Activated T-cell treated with anti-CD3 and anti-CD28 coated beads for 24 hours (primary cell): Measurements from ENCODE around the gene OR52E1.
"Not testable (repeated sequence)": the region's sequence is repeated elsewhere in the genome, so short reads cannot be mapped to it uniquely, and the experiment has no call there.

Source experiments
- DNase-seq: peaks from one replicate; pipeline ENCODE4 v3.0.0-alpha.2; 2020; ENCODE audit warnings: low read depth

The OR52E1 gene

DNA sequence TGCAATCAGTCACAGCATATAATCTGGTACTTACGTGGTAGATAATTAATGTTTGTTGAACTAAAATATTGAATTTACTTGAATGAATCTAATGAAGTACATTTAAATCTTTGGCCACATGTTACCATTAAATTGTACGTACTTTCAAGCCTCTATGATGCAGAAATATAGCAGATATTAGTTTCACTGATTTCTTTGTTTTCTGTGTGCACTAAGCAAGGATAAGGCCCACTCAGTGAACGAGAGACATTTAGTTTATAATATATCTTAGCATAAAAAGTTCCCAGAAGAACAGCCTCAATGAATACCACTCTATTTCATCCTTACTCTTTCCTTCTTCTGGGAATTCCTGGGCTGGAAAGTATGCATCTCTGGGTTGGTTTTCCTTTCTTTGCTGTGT lies at the start of gene OR52E1:
Gene OR52E1 (plus strand): TSS at position 301 of the 400 bp plus-strand sequence.
- DNase-seq, result no peak

DNA sequence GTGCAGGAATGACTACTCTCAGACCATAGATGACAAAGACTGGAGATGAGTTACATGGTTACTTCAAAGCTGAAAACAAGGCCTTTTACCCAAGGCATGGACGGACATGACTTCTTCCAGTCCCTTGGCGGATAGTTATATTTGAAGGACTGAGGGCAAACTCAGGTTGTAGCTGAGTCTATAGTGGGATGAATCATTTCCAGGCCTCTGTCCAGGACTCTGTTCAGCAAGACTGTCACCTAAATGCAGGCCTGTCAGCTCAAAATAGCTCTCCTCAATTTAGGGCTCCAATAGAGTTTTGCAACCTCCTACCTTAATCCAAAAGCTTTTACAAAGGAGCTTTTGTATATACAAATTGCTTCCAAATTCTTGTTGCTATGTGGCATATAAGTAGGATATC lies 47.4 kb upstream of the OR52E1 start:
- no peak for DNase-seq

DNA sequence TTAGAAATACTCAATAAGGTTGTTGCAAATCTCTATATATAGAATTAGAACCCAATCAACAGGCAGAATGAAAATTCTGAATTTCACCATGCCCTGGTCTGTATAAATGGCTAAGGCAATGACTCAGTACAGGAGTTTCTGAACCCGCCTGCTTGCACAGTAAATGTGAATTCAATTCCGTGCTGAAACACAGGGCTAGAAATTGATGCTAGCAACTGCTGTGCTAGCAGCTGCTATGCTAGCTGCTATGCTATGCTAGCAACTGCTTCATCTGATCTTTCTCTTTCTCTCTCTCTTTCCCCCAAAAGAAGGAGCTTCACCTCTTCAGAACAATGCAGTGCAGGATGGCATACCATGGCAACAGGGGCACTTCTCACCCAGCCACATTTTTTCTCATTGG lies 32.7 kb upstream of the OR52E1 start:
- DNase-seq, result no peak

DNA sequence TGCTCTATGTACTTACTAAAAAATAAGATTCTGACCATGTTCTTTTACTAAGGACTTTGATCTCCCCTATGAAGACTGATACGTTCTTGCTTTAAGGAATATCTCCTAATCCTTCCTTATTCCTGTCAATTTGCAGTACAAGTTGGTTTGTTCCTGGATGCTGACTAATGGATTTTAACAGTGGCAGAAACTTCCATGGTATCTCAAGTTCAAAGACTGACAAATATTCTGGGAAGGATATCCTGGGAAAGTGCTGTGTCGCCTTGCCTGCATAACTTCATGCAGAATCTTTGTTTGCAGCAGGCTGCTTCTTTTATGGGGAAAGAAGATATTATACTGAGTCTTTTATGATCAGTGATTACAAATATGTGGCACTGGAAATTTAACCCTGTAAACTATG lies 31.4 kb upstream of the OR52E1 start:
- no peak for DNase-seq

DNA sequence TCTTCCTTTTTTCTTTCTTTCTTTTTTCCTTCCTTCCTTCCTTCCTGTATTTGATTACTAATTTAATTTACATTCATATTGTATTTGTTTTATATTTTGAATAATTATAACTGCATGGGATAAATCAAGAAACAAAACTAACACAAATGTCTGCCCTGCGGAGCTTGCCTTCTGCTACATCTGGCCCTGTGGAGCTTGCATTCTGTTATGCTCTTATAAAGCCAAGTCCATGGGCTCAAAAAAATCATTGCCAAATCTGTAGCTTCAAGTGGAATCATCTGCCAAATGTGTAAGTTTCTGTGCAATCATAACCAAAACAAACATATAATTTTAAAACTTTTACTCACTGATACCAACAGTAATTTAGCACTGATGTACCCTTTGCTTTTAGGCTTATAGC lies 31.0 kb upstream of the OR52E1 start:
- no peak for DNase-seq

DNA sequence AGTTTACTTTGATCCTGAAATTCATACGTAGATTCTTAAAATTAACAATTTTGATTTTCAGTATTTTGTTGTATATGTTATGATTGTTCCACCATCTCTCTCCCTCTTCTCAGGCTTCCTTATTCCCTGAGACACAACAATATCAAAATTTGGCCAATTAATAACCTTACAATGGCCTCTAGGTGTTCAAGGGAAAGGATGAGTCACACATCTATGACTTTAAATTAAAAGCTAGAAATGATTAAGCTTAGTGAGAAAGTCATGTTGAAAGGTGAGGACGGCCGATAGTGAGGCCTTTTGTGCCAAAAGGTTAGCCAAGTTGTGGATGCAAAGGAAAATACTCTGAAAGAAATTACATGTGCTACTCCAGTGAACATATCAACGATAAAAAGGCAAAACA lies 28.5 kb upstream of the OR52E1 start:
- DNase-seq, result no peak

DNA sequence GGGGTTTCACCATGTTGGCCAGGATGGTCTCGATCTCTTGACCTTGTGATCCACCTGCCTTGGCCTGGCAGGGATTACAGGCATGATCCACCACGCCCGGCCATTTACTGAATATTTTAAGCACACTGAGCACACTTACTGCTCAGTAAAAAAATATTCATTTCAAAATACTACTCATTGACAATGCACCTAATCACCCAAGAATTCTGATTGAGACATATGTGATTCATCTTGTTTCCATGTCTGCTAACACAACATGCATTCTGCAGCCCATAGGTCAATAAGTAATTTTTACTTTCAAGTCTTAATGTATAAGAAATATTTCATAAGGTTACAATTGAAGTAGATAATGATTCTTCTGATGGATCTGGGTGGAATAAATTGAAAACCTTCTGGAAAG lies 27.3 kb upstream of the OR52E1 start:
- no peak for DNase-seq

DNA sequence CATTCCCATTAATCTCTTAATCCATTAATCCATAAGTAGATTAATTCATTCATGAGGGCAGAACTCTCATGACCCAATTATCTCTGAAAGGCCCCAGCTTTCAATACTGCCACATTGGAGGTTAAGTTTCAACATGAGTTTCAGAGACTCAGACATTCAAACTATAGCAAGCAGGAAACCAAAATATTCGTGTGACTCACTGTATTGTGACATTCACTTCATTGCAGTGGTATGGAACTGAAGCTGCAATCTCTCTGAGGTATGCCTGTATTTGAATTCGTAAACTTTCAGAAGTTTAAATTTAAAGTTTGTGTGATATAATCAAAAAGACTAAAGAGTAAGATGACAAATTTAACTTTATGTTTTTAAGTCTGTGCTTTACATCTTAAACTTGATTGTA lies 26.0 kb upstream of the OR52E1 start:
- no peak for DNase-seq

DNA sequence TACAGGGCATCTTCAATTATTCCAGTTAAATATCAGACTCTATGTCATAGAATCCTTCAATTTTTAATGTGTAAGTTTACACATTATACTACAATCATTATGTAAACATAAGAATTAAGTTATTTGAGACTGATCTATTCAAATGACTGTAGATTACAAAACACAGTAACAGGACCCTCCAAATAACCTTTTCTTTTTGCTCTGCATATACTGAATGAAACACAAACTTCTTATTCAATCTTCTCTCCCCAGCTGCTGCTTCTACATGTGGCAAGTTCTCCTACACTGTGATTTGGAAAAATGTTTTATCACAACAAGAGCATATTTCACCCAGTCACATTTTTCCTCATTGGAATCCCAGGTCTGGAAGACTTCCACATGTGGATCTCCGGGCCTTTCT lies 23.1 kb upstream of the OR52E1 start, which contains the start of gene OR52J3:
Gene OR52J3 (plus strand): TSS at position 301 of the 400 bp plus-strand sequence. CDS start 0 bp downstream, at position 301.
- no peak for DNase-seq

DNA sequence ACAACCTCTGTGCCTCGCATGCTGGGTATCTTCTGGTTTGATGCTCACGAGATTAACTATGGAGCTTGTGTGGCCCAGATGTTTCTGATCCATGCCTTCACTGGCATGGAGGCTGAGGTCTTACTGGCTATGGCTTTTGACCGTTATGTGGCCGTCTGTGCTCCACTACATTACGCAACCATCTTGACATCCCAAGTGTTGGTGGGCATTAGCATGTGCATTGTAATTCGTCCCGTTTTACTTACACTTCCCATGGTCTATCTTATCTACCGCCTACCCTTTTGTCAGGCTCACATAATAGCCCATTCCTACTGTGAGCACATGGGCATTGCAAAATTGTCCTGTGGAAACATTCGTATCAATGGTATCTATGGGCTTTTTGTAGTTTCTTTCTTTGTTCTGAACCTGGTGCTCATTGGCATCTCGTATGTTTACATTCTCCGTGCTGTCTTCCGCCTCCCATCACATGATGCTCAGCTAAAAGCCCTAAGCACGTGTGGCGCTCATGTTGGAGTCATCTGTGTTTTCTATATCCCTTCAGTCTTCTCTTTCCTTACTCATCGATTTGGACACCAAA lies 22.5 kb upstream of the OR52E1 start:
- no peak for DNase-seq

DNA sequence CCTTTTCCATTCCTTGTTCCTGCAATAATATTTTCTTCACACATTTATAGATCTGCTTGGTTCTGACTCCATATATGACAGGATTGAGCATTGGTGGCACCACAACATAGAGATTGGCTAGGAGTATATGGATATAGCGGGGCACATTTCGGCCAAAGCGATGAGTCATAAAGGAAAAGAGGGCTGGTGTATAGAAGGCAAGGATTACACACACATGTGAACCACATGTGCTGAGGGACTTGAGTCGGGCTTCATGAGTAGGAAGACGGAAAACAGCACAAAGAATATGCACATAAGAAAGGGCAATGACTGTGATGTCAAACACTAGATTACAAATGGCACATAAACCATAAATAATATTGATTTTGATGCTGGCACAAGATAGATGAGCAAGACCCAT lies 10.7 kb upstream of the OR52E1 start:
- DNase-seq, result not testable (repeated sequence)

DNA sequence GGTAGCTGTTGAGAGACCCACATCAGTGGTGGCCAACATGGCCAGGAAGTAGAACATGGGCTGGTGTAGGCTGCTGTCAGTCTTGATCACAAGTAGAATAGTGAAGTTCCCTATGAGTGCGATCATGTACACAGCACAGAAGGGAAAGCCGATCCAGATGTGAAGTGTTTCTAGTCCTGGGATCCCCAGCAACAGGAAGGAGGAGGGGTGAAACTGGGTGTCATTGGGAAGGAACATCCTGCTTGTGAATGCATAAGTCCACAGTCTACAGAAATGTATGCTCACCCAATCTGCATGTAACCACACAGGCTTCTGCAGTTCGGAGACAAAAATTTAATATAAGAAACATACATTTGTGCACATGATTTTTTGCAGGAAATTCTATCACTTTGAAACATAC lies 10.0 kb upstream of the OR52E1 start, which contains the start of gene OR52E2:
Gene OR52E2 (minus strand): TSS at position 237 of the 400 bp plus-strand sequence. CDS start 0 bp downstream, at position 237.
- no peak for DNase-seq

DNA sequence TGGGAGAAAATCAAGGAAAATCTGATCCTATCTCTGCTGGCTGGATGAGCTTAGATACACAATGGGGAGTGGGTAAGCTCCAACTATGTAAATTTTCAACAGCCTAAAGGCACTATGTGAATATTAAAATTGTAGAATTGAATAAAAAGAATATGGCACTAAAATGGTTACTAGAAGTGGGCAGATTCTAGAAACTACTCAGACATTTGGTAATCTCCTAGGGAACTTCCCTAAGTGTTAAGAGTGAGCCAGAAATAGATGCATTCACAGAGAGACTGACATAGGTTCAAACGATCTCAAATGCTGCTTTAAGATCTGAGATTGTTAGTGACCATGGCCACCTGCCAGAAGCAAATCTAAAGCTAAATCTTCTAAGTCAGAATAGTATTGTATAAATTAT lies 4.3 kb upstream of the OR52E1 start:
- no peak for DNase-seq

DNA sequence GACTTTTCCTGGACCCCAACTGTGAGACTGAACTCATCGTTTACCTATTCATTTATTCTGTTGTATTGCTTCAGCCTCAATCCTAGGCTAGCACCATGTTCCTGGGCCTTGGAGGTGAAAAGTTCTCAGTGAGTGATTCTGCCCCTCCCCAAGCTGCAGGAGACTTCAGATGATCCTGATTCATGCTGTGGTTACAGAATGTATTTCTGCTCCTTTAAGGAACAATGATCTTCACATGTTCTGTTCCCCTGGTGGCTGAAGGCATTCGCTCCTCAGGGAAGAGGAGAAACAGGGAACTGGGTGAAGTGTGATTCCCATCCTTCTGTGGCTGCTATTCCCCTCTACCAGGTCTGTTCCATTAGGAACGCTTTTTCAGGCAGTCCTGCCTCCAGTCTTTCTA lies 2.4 kb downstream of the OR52E1 start:
- no peak for DNase-seq

DNA sequence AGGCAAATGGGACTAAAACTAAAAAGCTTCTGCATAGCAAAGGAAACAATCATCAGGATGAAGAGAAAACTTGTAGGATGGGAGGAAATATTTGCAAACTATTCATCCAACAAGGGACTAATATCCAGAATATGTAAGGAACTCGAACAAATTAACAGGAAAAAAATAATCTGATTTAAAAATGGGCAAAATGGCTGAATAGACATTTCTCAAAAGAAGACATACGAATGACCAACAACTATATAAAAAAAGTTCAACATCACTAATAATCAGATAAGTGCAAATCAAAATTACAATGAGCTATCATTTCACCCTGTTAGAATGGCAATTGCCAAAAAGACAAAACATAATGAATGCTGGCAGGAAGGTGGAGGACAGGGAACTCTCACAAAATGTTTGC lies 12.0 kb downstream of the OR52E1 start:
- DNase-seq, result no peak

DNA sequence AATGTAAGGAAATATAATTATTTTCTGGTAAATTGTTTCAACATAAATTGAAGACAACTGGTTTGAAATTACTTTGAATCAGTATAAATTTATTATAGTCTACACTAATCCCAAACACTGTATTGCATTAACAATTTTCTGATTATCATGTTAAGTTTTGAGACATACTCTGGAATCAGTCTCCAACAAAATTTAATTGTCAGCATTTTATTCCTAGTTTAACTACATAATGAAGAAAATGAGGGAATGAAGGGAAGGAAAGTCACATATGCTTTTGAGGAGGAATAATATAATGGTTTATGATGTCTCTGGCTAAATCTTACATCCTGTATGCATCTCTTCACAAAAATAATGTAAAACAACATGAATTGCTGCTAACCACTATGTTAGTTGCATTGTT lies 14.2 kb downstream of the OR52E1 start:
- no peak for DNase-seq

DNA sequence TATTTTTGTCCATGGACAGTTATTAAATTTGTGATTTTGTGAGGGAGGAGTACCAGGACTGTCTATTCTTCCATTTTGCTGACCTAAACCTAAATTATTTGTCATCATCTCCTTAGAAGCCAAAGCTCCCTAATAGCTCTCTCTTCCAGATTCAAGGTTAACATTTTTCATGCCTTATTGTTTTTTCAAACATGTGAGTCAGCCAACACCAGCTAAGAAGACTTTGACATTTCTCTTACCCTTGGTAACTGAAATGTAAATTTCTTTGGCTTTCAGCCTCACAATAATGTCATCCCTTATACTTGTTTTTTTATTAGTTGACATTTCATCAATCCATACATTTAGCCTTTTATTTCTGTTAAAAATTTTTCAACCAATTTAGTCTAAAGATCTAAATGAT lies 19.2 kb downstream of the OR52E1 start:
- no peak for DNase-seq

DNA sequence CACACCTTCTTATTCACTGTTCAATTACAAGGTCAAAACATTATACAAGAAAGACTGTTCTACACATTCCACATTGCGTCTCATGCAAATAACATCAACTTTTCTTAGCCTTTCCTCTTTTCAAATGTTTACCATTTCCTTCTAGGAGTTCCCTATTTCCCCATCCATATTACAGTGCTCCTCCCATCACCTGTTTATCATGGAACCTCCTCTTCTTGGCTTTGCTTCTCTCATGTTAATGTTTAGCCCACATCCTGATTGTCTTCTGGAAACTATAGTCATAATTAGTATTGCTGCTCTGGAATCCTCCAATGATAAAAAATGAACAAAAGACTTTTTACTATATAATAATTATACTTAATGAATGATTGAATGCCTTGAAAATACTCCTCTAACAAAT lies 21.3 kb downstream of the OR52E1 start:
- DNase-seq, result no peak

DNA sequence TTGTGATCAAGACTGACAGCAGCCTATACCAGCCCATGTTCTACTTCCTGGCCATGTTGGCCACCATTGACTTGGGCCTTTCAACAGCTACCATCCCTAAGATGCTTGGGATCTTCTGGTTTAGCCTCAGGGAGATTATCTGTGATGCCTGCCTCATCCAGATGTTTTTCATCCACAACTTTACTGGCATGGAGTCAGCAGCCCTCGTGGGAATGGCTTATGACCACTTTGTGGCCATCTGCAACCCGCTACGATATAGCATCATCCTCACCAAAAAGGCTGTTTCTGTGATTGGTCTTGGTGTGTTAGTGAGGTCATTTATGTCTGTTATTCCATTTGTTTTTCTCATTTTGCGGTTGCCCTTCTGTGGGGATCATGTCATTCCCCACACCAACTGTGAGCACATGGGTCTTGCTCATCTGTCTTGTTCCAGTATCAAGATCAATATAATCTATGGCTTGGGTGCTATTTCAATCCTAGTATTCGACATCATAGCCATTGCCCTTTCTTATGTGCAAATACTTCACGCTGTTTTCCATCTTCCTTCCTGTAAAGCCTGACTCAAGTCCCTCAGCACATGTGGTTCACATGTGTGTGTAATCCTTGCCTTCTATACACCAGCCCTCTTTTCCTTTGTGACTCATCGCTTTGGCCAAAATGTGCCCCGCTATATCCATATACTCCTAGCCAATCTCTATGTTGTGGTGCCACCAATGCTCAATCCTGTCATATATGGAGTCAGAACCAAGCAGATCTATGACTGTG lies 23.6 kb downstream of the OR52E1 start:
- DNase-seq, result no peak

DNA sequence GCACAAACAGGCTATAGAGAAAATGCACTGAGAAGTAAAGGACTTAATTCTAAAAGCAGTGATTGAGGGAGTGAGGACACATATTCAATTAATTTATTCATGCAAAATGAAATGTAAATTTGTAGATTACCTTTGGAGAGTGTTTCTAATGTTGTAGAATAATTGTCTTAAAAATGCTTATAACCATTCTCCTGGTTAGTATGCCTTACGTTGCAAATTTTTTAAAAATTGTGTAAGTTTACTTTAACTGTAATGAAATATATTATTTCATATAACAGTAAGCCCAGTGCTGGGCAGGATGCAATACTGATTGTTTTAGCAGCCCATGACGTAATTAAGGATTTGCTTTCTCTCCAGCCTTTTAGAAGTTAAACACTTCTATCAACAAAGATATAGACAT lies 26.6 kb downstream of the OR52E1 start:
- DNase-seq, result no peak

DNA sequence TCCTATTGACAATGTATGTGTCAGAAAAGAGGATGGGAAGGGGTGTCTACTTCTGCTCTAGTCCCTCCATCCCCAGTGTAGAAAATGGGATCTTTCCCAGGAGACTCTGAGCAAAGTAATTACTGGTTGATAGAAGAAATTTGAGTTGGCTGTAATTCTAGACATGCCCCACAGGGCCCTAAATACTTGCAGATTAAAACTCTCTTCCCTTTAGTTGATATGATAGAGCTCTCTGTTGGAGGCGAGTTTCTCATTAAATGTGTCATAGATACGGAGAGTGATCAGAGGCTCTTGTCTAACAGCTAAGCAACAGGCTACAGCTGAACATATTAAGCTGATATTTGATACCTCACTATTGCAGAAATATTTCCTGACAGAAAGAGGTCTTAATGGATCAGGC lies 32.9 kb downstream of the OR52E1 start:
- no peak for DNase-seq

DNA sequence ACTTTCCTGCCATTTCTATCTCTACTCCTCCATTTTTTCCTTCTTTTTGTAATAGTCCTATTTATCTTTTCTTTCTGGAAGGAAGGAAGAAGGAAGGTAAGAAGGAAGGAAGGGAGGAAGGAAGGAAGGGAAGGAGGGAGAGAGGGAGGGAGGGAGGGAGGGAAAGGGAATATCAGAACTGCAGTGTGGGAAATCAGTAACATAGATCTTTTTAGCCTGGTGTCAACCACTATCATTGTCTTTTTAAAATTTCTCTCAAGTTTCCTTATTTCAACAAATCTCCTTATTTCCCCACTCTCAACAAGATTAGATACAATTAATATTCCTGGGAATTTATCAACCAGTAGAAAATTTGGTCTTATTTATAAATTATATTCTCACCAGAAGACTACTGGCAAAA lies 33.7 kb downstream of the OR52E1 start:
- DNase-seq, result no peak

DNA sequence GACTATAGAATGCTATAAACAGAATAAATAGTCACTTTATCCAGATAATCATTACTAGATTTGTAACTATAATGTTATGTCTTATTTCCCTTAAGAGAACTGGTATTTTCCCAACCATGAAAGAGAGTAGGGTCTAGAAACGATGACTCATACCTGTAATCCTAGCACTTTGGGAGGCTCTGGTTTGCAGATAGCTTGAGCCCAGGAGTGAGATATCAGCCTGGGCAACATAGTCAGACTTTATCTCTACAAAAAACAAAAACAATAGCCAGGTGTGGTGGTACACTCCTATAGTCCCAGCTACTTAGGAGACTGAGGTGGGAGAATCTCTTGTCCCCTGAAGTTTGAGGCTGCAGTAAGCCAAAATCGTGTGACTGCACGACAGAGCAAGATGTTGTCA lies 37.9 kb downstream of the OR52E1 start:
- DNase-seq, result no peak

DNA sequence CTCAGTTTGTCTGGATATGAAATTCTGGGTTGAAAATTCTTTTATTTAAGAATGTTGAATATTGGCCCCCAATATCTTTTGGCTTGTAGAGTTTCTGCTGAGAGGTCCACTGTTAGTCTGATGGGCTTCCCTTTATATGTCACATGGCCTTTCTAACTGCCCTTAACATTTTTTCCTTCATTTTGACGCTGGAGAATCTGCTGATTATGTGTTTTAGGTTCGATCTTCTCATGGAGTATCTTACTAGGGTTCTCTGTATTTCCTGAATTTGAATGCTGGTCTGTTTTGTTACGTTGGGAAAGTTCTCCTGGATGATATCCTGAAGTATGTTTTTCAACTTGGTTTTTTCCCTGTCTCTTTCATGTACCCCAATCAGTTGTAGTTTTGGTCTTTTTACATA lies 46.0 kb downstream of the OR52E1 start:
- DNase-seq, result no peak
